SK-N-MC (cell line): ENCODE data around the gene ADAM33.

Experiments used
- DNase-seq: peaks from one replicate; pipeline ENCODE4 v3.0.0-alpha.2; 2011; ENCODE audit warnings: low read depth, low spot score
- H3K27ac ChIP-seq: fragments of 200-600 bp; sonication (generic); 2 replicates; pipeline ENCODE4 v1.5.1; 2016; ENCODE audit warnings: mixed run types
- H3K36me3 ChIP-seq: fragments of 200-600 bp; sonication (generic); 2 replicates; pipeline ENCODE4 v1.6.1; 2017; ENCODE audit warnings: antibody characterized with exemption, low read length, mixed read lengths; ENCODE audit not compliant: insufficient read depth
- H3K4me3 ChIP-seq: fragments of 200-600 bp; sonication (generic); 2 replicates; pipeline ENCODE4 v1.5.1; 2016
- H3K9ac ChIP-seq: fragments of 200-600 bp; sonication (generic); 2 replicates; pipeline ENCODE4 v1.8.0; 2017; ENCODE audit warnings: mixed run types, mixed read lengths; ENCODE audit not compliant: insufficient read length
- H3K9me3 ChIP-seq: fragments of 200-600 bp; sonication (generic); 2 replicates; pipeline ENCODE4 v1.6.1; 2017; ENCODE audit warnings: low read depth, mild to moderate bottlenecking, antibody characterized with exemption, low read length, moderate library complexity, mixed read lengths
- EZH2 ChIP-seq: fragments of 200-600 bp; sonication (generic); IDR thresholded peaks from one replicate; pipeline ENCODE4 v1.6.1; 2017; ENCODE audit warnings: antibody characterized with exemption
- FOXP2 ChIP-seq: optimal IDR thresholded peaks from 2 replicates; pipeline ENCODE3; 2011; ENCODE audit warnings: mild to moderate bottlenecking, moderate library complexity; ENCODE audit not compliant: insufficient read depth; ENCODE audit errors: extremely low read length, control extremely low read depth
- POLR2AphosphoS5 ChIP-seq: IDR thresholded peaks from 2 replicates; pipeline ENCODE4 v1.6.1; 2012; ENCODE audit warnings: mild to moderate bottlenecking, low read depth, low read length, borderline replicate concordance

Gene ADAM33

DNA sequence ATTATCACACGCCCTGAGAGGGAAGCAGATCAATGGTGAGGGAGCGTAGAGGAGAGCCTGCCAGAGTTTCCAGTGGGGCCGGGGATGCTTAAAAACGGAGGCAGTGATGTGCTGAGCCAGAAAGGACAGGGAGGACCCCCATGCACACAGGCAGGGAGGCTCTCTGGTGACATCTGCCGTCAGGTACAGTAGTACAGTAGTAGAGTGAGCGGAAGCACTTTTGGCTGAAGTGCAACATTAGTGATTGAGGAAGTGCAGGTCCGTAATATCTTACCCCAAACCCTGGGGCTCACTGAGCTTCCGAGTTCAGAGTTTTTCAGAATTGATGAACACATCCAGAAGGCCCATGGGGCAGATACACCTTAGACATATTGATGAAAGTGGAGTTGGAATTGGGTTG is 60.7 kb downstream of the ADAM33 start:
- H3K9ac ChIP-seq: no peak overlapping the region
- no peak for DNase-seq
- TF ChIP-seq EZH2 (no peak), FOXP2 (no peak), POLR2AphosphoS5 (no peak)
- no peak overlapping the region for H3K4me3 ChIP-seq
- no peaks in the 10 kb centered on the region for H3K36me3 ChIP-seq
- H3K9me3 ChIP-seq: no peaks in the 10 kb centered on the region
- H3K27ac ChIP-seq: no peak overlapping the region
